Measurements from ENCODE around the gene LY6G6D.

Gene LY6G6D

DNA sequence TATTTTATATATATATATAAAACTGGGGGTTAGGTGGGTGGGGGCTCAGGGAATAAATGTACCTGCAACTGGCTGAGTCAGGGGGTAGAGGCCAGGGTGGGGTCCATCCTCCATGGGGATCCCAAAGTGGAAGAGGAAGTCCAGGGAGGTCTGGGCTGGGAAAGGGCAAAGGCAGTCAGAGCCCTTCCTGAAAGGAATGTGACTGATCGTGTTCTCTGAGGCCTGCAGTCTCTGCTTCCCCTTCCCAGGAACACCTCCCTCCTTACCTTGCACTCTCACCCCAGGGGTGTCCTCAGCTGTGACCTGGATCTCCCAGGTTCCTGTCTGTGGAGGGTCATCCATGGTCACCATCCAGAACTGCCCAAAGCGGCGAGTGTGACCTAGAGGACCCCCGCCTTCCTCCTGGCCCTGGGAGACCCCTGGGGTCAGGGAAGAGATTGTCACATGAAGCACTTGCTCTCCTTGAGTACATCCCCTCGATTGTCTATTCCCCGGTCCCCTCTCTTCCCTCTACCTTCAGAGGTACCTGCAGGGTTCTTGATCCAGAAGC is 52.0 kb downstream of the LY6G6D start:
- DNase-seq = no peak
